B cell (primary cell): ENCODE results near the gene PCDHGB5.

Experiments
- EZH2 ChIP-seq: IDR thresholded peaks from 2 replicates; pipeline ENCODE4 v1.6.1; 2012; ENCODE audit warnings: borderline replicate concordance, low read depth, mild to moderate bottlenecking, moderate library complexity, low read length; ENCODE audit not compliant: insufficient read depth, poor library complexity, severe bottlenecking
- TF ChIP-seq, protein P1 (sequence below): fragments of 200-600 bp; IDR thresholded peaks from one replicate; pipeline ENCODE4 v1.8.0; 2022; ENCODE audit warnings: antibody characterized with exemption, mild to moderate bottlenecking

DNA sequence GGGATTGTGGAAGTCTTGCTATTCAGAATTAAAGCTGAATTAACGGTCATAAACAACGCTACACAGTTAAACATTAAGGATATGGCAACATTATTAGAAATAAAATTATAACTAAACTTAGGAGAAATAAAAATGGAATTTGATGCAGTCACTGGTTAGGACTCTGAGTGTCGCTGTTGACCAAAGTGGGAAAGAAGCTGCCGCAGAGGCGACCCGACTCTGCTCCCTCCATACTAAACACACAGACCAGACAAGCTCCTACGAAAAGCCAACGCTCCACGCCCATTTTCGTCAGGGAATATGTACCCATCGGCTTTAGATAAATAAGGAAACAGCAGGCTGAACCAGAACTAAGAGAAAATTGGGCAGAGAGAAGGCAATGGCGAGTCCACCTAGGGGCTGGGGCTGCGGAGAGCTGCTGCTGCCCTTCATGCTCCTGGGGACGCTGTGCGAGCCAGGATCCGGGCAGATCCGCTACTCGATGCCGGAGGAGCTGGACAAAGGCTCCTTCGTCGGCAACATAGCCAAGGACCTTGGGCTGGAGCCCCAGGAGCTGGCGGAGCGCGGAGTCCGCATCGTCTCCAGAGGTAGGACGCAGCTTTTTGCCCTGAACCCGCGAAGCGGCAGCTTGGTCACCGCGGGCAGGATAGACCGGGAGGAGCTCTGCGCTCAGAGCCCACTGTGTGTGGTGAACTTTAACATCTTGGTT lies 33.6 kb upstream of the PCDHGB5 start, which contains the start of gene PCDHGA5:
- TF ChIP-seq, protein P1, sequence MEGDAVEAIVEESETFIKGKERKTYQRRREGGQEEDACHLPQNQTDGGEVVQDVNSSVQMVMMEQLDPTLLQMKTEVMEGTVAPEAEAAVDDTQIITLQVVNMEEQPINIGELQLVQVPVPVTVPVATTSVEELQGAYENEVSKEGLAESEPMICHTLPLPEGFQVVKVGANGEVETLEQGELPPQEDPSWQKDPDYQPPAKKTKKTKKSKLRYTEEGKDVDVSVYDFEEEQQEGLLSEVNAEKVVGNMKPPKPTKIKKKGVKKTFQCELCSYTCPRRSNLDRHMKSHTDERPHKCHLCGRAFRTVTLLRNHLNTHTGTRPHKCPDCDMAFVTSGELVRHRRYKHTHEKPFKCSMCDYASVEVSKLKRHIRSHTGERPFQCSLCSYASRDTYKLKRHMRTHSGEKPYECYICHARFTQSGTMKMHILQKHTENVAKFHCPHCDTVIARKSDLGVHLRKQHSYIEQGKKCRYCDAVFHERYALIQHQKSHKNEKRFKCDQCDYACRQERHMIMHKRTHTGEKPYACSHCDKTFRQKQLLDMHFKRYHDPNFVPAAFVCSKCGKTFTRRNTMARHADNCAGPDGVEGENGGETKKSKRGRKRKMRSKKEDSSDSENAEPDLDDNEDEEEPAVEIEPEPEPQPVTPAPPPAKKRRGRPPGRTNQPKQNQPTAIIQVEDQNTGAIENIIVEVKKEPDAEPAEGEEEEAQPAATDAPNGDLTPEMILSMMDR: no peak
- no peak for TF ChIP-seq EZH2
